Sigmoid colon (tissue), 4 donors: Measurements from ENCODE around the gene SGTA.

Experiments used
- EP300 ChIP-seq, 4 donors: sonication (generic); formaldehyde crosslinking; IDR thresholded peaks; one replicate each; pipeline ENCODE4 v1.6.1; 2017; ENCODE audit warnings: antibody characterized with exemption in 4 of 4
- POLR2A ChIP-seq, 2 donors: fragments of 450-650 bp; IDR thresholded peaks; one replicate each; pipeline ENCODE4 v1.6.1; 2016; ENCODE audit warnings: antibody characterized with exemption in 2 of 2, mild to moderate bottlenecking in 2 of 2, moderate library complexity in 2 of 2
- TF ChIP-seq, protein P1 (sequence below), 4 experiments: fragments of 450-650 bp in 3 of 4; fragments of 200-600 bp in 1 of 4; IDR thresholded peaks; one replicate each; pipeline ENCODE4 v1.5.1; 2016 to 2019; ENCODE audit warnings: antibody characterized with exemption in 4 of 4, mild to moderate bottlenecking in 3 of 4, moderate library complexity in 2 of 4

- TF ChIP-seq POLR2A (IDR thresholded peaks at IDR 0.05) (no peak), EP300 (IDR thresholded peaks at IDR 0.05) (no peak)
- TF ChIP-seq, protein P1, sequence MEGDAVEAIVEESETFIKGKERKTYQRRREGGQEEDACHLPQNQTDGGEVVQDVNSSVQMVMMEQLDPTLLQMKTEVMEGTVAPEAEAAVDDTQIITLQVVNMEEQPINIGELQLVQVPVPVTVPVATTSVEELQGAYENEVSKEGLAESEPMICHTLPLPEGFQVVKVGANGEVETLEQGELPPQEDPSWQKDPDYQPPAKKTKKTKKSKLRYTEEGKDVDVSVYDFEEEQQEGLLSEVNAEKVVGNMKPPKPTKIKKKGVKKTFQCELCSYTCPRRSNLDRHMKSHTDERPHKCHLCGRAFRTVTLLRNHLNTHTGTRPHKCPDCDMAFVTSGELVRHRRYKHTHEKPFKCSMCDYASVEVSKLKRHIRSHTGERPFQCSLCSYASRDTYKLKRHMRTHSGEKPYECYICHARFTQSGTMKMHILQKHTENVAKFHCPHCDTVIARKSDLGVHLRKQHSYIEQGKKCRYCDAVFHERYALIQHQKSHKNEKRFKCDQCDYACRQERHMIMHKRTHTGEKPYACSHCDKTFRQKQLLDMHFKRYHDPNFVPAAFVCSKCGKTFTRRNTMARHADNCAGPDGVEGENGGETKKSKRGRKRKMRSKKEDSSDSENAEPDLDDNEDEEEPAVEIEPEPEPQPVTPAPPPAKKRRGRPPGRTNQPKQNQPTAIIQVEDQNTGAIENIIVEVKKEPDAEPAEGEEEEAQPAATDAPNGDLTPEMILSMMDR (IDR thresholded peaks at IDR 0.05): no peak
These were observed 14.5 kb downstream of the SGTA start for GRCh38 chr19:2768365-2769132.
